Cardiac fibroblast (primary cell): ENCODE measurements around the gene PLXNA4.

Source experiments
- DNase-seq, 2 donors: peaks; one replicate each; pipeline versions ENCODE4 v3.0.0 to v3.0.0-alpha.2; 2010; ENCODE audit warnings: low read depth in 2 of 2
- H3K4me3 ChIP-seq, 2 donors: replicated peaks in 1 of 2; 1 replicate in 1 of 2; 2 replicates in 1 of 2; pipeline ENCODE4 v1.5.1; 2011; ENCODE audit warnings: low read depth in 2 of 2, low read length in 2 of 2, mild to moderate bottlenecking in 2 of 2, moderate library complexity in 1 of 2
- CTCF ChIP-seq: IDR thresholded peaks from one replicate; pipeline ENCODE4 v1.5.1; 2011; ENCODE audit warnings: low read depth, mild to moderate bottlenecking, low read length, inconsistent platforms

Gene PLXNA4

GRCh38 chr7:132438926-132439325 is 137.3 kb downstream of the PLXNA4 start:
- no peak for DNase-seq
- no peak for TF ChIP-seq CTCF
- no peak overlapping the region for H3K4me3 ChIP-seq

GRCh38 chr7:132437730-132438129 is 138.5 kb downstream of the PLXNA4 start:
- DNase-seq = peak in 1 of 2 donors; percentile 36
- no peak overlapping the region for H3K4me3 ChIP-seq
- TF ChIP-seq CTCF = no peak

DNA sequence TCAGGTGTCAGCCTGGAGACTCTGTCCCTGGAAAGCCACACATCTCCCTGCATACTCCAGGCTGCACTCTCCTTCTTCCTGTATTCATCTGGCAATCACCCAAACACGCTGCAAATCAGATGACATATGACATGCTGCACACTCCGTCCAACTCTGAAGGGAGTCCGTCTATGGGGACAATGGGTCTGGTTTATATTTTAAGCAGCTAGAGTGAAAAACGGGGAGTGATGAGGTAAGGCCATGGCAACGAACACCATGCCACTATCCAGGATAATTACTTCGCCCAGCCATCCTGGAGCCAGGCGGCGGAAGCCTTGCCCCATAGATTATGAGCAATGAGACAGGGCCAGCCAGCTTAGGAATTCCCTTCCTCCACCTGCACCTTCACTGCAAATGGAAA is 140.1 kb downstream of the PLXNA4 start:
- no peak overlapping the region for H3K4me3 ChIP-seq
- peak in 1 of 2 donors; percentile 28 for DNase-seq
- no peak for TF ChIP-seq CTCF

- no peak overlapping the region for H3K4me3 ChIP-seq
- TF ChIP-seq CTCF = no peak
- peak; percentile 3 to 41 for DNase-seq
Measured at GRCh38 chr7:132435016-132435990, 141.0 kb downstream of the PLXNA4 start.

GRCh38 chr7:132434041-132434440 is 142.2 kb downstream of the PLXNA4 start:
- no peak overlapping the region for H3K4me3 ChIP-seq
- no peak for DNase-seq
- no peak for TF ChIP-seq CTCF

GRCh38 chr7:132433301-132433700 is 143.0 kb downstream of the PLXNA4 start:
- DNase-seq = no peak
- H3K4me3 ChIP-seq = no peak overlapping the region
- no peak for TF ChIP-seq CTCF
